H9 (cell line): Measurements from ENCODE around the gene PPFIA2. TPM values are rescaled to one million over a fixed set of nuclear protein-coding genes. Genes with fewer than 3 reads are reported as not detected.

ENCODE experiments used
- DNase-seq: peaks from one replicate; pipeline ENCODE4 v3.0.0-alpha.2; 2017
- H2AFZ ChIP-seq: one replicate; pipeline ENCODE4 v1.6.1; 2013; ENCODE audit warnings: mild to moderate bottlenecking, low read length, control low read depth, moderate library complexity
- H2AK5ac ChIP-seq: 2 replicates; pipeline ENCODE4 v1.6.1; 2013; ENCODE audit warnings: low read length, control low read depth, mixed read lengths; ENCODE audit not compliant: insufficient read length
- H2BK120ac ChIP-seq: one replicate; pipeline ENCODE4 v1.6.1; 2013; ENCODE audit warnings: low read depth, mild to moderate bottlenecking, low read length, control low read depth, inconsistent platforms; ENCODE audit not compliant: poor library complexity, severe bottlenecking
- H2BK12ac ChIP-seq: 2 replicates; pipeline ENCODE4 v1.6.1; 2013; ENCODE audit warnings: low read length, control low read depth, mixed read lengths, low read depth; ENCODE audit not compliant: insufficient read length
- H2BK15ac ChIP-seq: 2 replicates; pipeline ENCODE4 v1.6.1; 2013; ENCODE audit warnings: low read depth, low read length, control low read depth
- H2BK20ac ChIP-seq: one replicate; pipeline ENCODE4 v1.6.1; 2013; ENCODE audit warnings: low read depth, mild to moderate bottlenecking, low read length, control low read depth, inconsistent platforms; ENCODE audit not compliant: poor library complexity, severe bottlenecking
- H2BK5ac ChIP-seq: 2 replicates; pipeline ENCODE4 v1.6.1; 2013; ENCODE audit warnings: low read length, control low read depth, mixed read lengths; ENCODE audit not compliant: insufficient read length
- H3K14ac ChIP-seq: 2 replicates; pipeline ENCODE4 v1.6.1; 2013; ENCODE audit warnings: low read length, control low read depth; ENCODE audit not compliant: insufficient read depth
- H3K18ac ChIP-seq: 2 replicates; pipeline ENCODE4 v1.6.1; 2013; ENCODE audit warnings: low read depth, mild to moderate bottlenecking, mixed read lengths, low read length, control low read depth; ENCODE audit not compliant: insufficient read length
- H3K23ac ChIP-seq: 2 replicates; pipeline ENCODE4 v1.6.1; 2013; ENCODE audit warnings: low read length, control low read depth, mixed read lengths, low read depth; ENCODE audit not compliant: insufficient read length
- H3K23me2 ChIP-seq: 2 replicates; pipeline ENCODE4 v1.6.1; 2013; ENCODE audit warnings: low read depth, mild to moderate bottlenecking, mixed read lengths, low read length, control low read depth; ENCODE audit not compliant: insufficient read length, poor library complexity, severe bottlenecking
- H3K27ac ChIP-seq: 2 replicates; pipeline ENCODE4 v1.5.1; 2013; ENCODE audit warnings: low read length, control low read depth, mixed read lengths, low read depth; ENCODE audit not compliant: insufficient read length
- H3K27me3 ChIP-seq: 2 replicates; pipeline ENCODE4 v1.6.1; 2013; ENCODE audit warnings: low read length, control low read depth, inconsistent platforms; ENCODE audit not compliant: insufficient read depth
- H3K4ac ChIP-seq: 2 replicates; pipeline ENCODE4 v1.6.1; 2013; ENCODE audit warnings: low read depth, mild to moderate bottlenecking, control low read depth, inconsistent platforms, low read length, moderate library complexity
- H3K4me1 ChIP-seq: 2 replicates; pipeline ENCODE4 v1.6.1; 2013; ENCODE audit warnings: low read length, control low read depth, inconsistent platforms; ENCODE audit not compliant: insufficient read depth
- H3K4me2 ChIP-seq: 2 replicates; pipeline ENCODE4 v1.6.1; 2013; ENCODE audit warnings: low read length, control low read depth, mixed read lengths; ENCODE audit not compliant: insufficient read length, insufficient read depth
- H3K56ac ChIP-seq: 2 replicates; pipeline ENCODE4 v1.6.1; 2013; ENCODE audit warnings: low read depth, mild to moderate bottlenecking, mixed read lengths, low read length, control low read depth; ENCODE audit not compliant: insufficient read length
- H3K79me1 ChIP-seq: 2 replicates; pipeline ENCODE4 v1.6.1; 2013; ENCODE audit warnings: low read depth, mild to moderate bottlenecking, moderate library complexity, low read length, control low read depth, inconsistent platforms; ENCODE audit not compliant: insufficient read depth, poor library complexity, severe bottlenecking
- H3K79me2 ChIP-seq: 2 replicates; pipeline ENCODE4 v1.6.1; 2013; ENCODE audit warnings: low read length, control low read depth, inconsistent platforms; ENCODE audit not compliant: insufficient read depth
- H3K9ac ChIP-seq: 2 replicates; pipeline ENCODE4 v1.6.1; 2013; ENCODE audit warnings: low read length, control low read depth, mixed read lengths; ENCODE audit not compliant: insufficient read length; ENCODE audit errors: extremely low read depth
- H3K9me3 ChIP-seq: one replicate; pipeline ENCODE4 v1.6.1; 2013; ENCODE audit warnings: low read depth, low read length, inconsistent platforms; ENCODE audit not compliant: control insufficient read depth
- H3T11ph ChIP-seq: one replicate; pipeline ENCODE4 v1.6.1; 2013; ENCODE audit warnings: mild to moderate bottlenecking, low read length, control low read depth, inconsistent platforms
- H4K20me1 ChIP-seq: one replicate; pipeline ENCODE4 v1.6.1; 2013; ENCODE audit not compliant: control insufficient read depth, insufficient read length, insufficient read depth
- H4K5ac ChIP-seq: 2 replicates; pipeline ENCODE4 v1.6.1; 2013; ENCODE audit warnings: low read depth, mild to moderate bottlenecking, mixed read lengths, low read length, control low read depth; ENCODE audit not compliant: insufficient read length
- H4K8ac ChIP-seq: replicated peaks from 2 replicates; pipeline ENCODE4 v1.6.1; 2013; ENCODE audit warnings: low read length, control low read depth, mixed read lengths, low read depth; ENCODE audit not compliant: insufficient read length
- H4K91ac ChIP-seq: 2 replicates; pipeline ENCODE4 v1.6.1; 2013; ENCODE audit warnings: low read depth, mild to moderate bottlenecking, moderate library complexity, mixed read lengths, low read length, control low read depth; ENCODE audit not compliant: insufficient read length
- H3K27ac Mint-ChIP-seq, 3 experiments: 2 replicates in 2 of 3; 3 replicates in 1 of 3; pipeline ENCODE4 v1.8.0; 2020 to 2021; ENCODE audit warnings: mixed read lengths in 3 of 3, mild to moderate bottlenecking in 1 of 3, moderate library complexity in 1 of 3
- H3K27me3 Mint-ChIP-seq: 2 replicates; pipeline ENCODE4 v1.8.0; 2021; ENCODE audit warnings: low read depth, mild to moderate bottlenecking, moderate library complexity, mixed read lengths
- H3K36me3 Mint-ChIP-seq, 3 experiments: 2 replicates in 2 of 3; 3 replicates in 1 of 3; pipeline ENCODE4 v1.8.0; 2020 to 2021; ENCODE audit warnings: low read depth in 3 of 3, mixed read lengths in 3 of 3; ENCODE audit not compliant: insufficient read depth in 1 of 3
- H3K4me1 Mint-ChIP-seq, 2 experiments: 2 replicates each; pipeline ENCODE4 v1.8.0; 2020; ENCODE audit warnings: mixed read lengths in 2 of 2
- H3K4me3 Mint-ChIP-seq, 2 experiments: 2 replicates in 1 of 2; 3 replicates in 1 of 2; pipeline ENCODE4 v1.8.0; 2020 to 2021; ENCODE audit warnings: mild to moderate bottlenecking in 2 of 2, mixed read lengths in 2 of 2, moderate library complexity in 1 of 2
- H3K9me3 Mint-ChIP-seq, 2 experiments: 2 replicates in 1 of 2; 3 replicates in 1 of 2; pipeline ENCODE4 v1.8.0; 2020; ENCODE audit warnings: mild to moderate bottlenecking in 2 of 2, mixed read lengths in 2 of 2, moderate library complexity in 1 of 2
- CTCF ChIP-seq: fragments of 200-600 bp; sonication (generic); conservative IDR thresholded peaks from 3 replicates; pipeline ENCODE4 v1.8.0; 2021; ENCODE audit warnings: antibody characterized with exemption, mild to moderate bottlenecking
- WGBS: extraction: QIAGEN DNeasy Blood & Tissue Kit; methylation state at CpG from one replicate; pipeline ENCODE4 v1.1.7; 2013; ENCODE audit warnings: missing lambda C conversion rate, low lambda C conversion rate, mixed read lengths; ENCODE audit not compliant: insufficient read length; ENCODE audit errors: extremely low coverage; 5-methylcytosine and 5-hydroxymethylcytosine counted together
- total RNA-seq: library from RNA; stranded (reverse); gene quantifications from 2 replicates; pipeline ENCODE4 v1.2.1, GENCODE V29; 2021

Gene PPFIA2
- total RNA-seq, 1 experiment from 2014 or later: 1.3 TPM

GRCh38 chr12:81546811-81547210 is 212.3 kb downstream of the PPFIA2 start:
- Histone ChIP-seq H2AK5ac (no peak overlapping the region), H3K27me3 (no peaks in the 10 kb centered on the region), H2AFZ (no peak overlapping the region), H3K27ac (no peak overlapping the region), H3K18ac (no peak overlapping the region), H3K4me2 (no peak overlapping the region), H3K79me2 (no peaks in the 10 kb centered on the region), H3K79me1 (no peaks in the 10 kb centered on the region), H2BK5ac (no peak overlapping the region), H3K9ac (no peak overlapping the region), H3K4ac (no peak overlapping the region), H3K14ac (no peak overlapping the region), H3K4me1 (no peaks in the 10 kb centered on the region), H3T11ph (no peak overlapping the region), H4K8ac (no peak overlapping the region), H4K91ac (no peak overlapping the region), H3K56ac (no peak overlapping the region), H2BK15ac (no peak overlapping the region), H3K23ac (no peak overlapping the region), H4K5ac (no peak overlapping the region), H2BK20ac (no peak overlapping the region), H3K23me2 (no peaks in the 10 kb centered on the region), H4K20me1 (no peaks in the 10 kb centered on the region), H2BK120ac (no peak overlapping the region), H3K9me3 (no peaks in the 10 kb centered on the region), H2BK12ac (no peak overlapping the region)
- H3K27ac Mint-ChIP-seq: no peak overlapping the region
- no CpG with 5 or more reads among the region's 5 CpGs for WGBS
- H3K4me3 Mint-ChIP-seq: no peak overlapping the region
- peaks cover 0 to 6% of the 10 kb centered on the region in 2 experiments; a peak in 2 of 4 replicates for H3K4me1 Mint-ChIP-seq
- H3K9me3 Mint-ChIP-seq: no peaks in the 10 kb centered on the region
- no peaks in the 10 kb centered on the region; the same call in 1 of the 2 replicates for H3K27me3 Mint-ChIP-seq
- no peak for TF ChIP-seq CTCF
- H3K36me3 Mint-ChIP-seq: no peaks in the 10 kb centered on the region
- no peak for DNase-seq
